T-helper 1 cell treated with Interleukin-12 subunit alpha and Interleukin-12 subunit beta and Interleukin-4 antibody, amounts not matched to agents 30 μg/mL and 1 μg/mL, for 36 hours (primary cell): ENCODE results near the gene MYO7B.
"Not testable (repeated sequence)": the region's sequence is repeated elsewhere in the genome, so short reads cannot be mapped to it uniquely, and the experiment has no call there.

ENCODE experiments used
- H3K27ac Mint-ChIP-seq: one replicate; pipeline ENCODE4 v1.8.0; 2021; ENCODE audit warnings: mild to moderate bottlenecking, mixed read lengths
- H3K27me3 Mint-ChIP-seq: one replicate; pipeline ENCODE4 v1.8.0; 2021; ENCODE audit warnings: low read depth, mixed read lengths
- H3K36me3 Mint-ChIP-seq: one replicate; pipeline ENCODE4 v1.8.0; 2021; ENCODE audit warnings: low read depth, mixed read lengths
- H3K4me1 Mint-ChIP-seq: one replicate; pipeline ENCODE4 v1.8.0; 2021; ENCODE audit warnings: low read depth, mixed read lengths
- H3K4me3 Mint-ChIP-seq: one replicate; pipeline ENCODE4 v1.8.0; 2021; ENCODE audit warnings: mild to moderate bottlenecking, moderate library complexity, mixed read lengths
- H3K9me3 Mint-ChIP-seq: one replicate; pipeline ENCODE4 v1.8.0; 2021; ENCODE audit warnings: mixed read lengths

MYO7B gene

DNA sequence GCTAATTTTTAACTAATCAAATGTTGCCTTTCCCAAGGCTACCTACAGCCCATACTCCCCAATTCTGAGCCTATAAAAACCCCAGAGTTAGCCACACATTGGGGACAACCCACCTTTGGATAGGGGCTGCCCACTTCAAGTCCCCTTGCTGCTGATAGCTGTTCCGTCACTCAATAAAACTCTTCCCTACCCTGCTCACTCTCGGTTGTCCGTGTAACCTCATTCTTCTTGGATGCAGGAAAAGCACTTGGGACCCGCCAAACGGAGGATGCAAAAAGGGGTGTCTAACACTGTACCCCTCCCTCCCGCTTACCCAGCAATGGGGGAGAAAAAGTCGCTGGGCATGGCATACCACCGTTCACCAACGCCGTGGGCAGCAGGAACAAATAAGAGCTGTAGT is 21.4 kb upstream of the MYO7B start:
- Mint-ChIP-seq H3K27me3 (no peaks in the 10 kb centered on the region), H3K36me3 (peaks cover 39% of the 10 kb centered on the region), H3K4me1 (peaks cover 24% of the 10 kb centered on the region), H3K9me3 (no peaks in the 10 kb centered on the region), H3K4me3 (no peak overlapping the region), H3K27ac (no peak overlapping the region)

DNA sequence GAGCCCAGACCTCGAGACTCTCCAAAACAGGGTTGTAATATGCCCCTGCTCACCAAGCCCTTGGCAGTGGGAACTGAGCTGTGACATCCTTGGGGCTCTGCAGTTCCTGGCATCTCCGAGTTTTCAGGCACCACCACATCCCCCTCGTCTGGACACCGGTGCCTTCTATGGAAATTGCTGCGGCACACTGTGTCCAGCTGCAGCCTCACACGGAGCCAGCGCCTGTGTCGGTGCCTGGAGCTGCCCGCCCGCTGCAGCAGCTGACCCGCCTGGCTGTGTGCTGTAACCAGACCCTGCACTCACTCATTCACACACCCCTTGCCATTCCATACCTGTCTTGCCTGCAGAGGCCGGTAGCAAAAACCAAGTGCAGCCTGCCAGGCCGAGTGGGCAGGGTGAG is 21.0 kb upstream of the MYO7B start:
- no peaks in the 10 kb centered on the region for H3K9me3 Mint-ChIP-seq
- H3K27ac Mint-ChIP-seq: no peak overlapping the region
- H3K4me3 Mint-ChIP-seq: no peak overlapping the region
- peaks cover 25% of the 10 kb centered on the region for H3K4me1 Mint-ChIP-seq
- no peaks in the 10 kb centered on the region for H3K27me3 Mint-ChIP-seq
- peaks cover 40% of the 10 kb centered on the region for H3K36me3 Mint-ChIP-seq

DNA sequence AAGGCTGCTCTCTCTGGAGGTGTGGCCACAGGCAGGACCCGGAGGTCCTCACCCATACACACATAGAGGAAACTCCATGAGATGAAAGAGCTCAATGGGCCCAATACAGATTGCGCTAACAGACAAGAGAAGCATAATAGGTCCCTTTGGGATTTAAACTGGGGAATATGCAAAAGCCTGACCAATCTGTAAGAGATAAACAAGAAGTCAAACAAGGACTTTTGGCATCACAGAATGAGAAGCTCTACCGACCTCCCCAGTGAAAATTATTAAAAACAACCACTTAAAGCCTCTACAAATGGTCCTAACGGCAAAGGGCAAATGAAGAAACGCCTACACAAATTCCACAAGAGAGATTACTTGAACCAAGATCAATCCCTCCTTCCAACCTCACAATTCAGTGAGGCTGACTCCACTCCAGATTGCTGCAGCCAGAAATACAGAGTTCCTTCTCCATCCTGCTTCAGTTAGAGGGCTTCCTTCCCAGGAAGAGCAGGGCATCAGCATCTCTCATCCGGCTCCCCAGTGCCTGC is 20.0 kb upstream of the MYO7B start:
- H3K4me3 Mint-ChIP-seq: no peak overlapping the region
- H3K27ac Mint-ChIP-seq: no peak overlapping the region
- H3K4me1 Mint-ChIP-seq: peaks cover 27% of the 10 kb centered on the region
- peaks cover 44% of the 10 kb centered on the region for H3K36me3 Mint-ChIP-seq
- no peaks in the 10 kb centered on the region for H3K27me3 Mint-ChIP-seq
- H3K9me3 Mint-ChIP-seq: no peaks in the 10 kb centered on the region

DNA sequence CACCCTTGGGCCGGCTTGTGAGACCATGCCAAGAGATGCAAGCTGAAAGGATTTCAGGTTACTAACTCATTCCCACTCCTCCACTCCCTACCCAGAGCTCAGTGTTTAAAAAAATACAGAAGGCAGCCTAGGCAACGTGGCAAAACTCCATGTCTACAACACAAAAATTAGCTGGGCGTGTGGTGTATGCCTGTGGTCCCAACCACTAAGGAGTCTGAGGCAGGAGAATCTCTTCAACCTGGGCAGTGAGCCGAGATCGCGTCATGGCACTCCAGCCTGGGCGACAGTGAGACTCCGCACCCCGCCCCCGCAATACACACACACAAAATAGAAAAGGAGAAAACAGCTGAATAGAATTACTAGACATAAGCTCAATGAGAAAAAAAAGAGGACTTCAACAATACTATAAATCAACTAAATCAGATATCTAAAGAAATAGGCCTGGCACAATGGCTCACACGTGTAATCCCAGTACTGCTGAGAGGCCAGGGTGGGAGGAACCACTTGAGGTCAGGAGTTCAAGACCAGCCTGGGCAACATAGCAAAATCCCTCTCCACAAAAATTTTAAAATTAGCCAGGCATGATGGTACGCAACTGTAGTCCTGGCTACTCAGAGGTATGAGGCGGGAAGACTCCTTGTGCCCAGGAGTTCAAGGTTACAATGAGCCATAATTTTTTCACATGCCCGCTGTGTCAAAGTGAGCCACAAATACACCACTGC is 19.3 kb upstream of the MYO7B start:
- Mint-ChIP-seq H3K27ac (no peak overlapping the region), H3K4me1 (peaks cover 27% of the 10 kb centered on the region), H3K27me3 (no peaks in the 10 kb centered on the region), H3K4me3 (no peak overlapping the region), H3K36me3 (peaks cover 43% of the 10 kb centered on the region), H3K9me3 (no peaks in the 10 kb centered on the region)

DNA sequence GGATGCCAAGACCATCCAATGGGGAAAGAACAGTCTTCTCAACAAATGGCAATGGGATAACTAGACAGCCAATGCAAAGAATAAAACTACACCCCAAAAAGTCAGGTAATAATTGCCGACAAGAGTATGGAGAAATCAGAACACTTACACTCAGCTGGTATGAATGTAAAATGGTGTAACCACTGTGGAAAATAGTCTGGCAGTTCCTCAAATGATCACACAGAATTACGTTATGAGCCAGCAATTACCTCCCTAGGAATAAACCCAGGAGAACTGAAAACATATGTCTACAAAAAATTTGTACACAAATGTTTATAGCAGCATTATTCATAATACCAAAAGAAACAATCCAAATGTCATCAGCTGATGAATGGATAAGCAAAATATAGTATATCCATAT is 18.0 kb upstream of the MYO7B start:
- no peaks in the 10 kb centered on the region for H3K9me3 Mint-ChIP-seq
- peaks cover 27% of the 10 kb centered on the region for H3K4me1 Mint-ChIP-seq
- no peaks in the 10 kb centered on the region for H3K27me3 Mint-ChIP-seq
- peaks cover 39% of the 10 kb centered on the region for H3K36me3 Mint-ChIP-seq
- no peak overlapping the region for H3K27ac Mint-ChIP-seq
- H3K4me3 Mint-ChIP-seq: no peak overlapping the region

DNA sequence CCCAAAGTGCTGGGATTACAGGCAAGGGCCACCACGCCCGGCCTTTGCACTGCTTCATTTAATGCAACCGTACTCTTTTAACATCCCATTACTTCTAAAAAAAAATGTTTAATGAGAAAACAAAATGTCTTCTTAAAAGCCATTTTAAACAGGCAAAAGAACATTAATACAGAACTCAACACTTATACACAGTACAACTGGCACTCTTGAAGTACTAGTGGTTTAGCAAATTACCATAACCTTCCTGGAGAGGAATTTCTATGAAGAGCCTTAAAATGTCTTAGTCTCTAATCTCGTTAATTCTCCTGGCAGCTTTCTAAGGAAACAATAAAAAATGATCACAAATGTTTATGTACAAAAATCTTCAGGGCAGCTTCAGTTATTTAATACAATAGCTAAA is 15.1 kb upstream of the MYO7B start:
- H3K36me3 Mint-ChIP-seq: peaks cover 40% of the 10 kb centered on the region
- H3K4me3 Mint-ChIP-seq: no peak overlapping the region
- H3K9me3 Mint-ChIP-seq: no peaks in the 10 kb centered on the region
- no peaks in the 10 kb centered on the region for H3K27me3 Mint-ChIP-seq
- peaks cover 28% of the 10 kb centered on the region for H3K4me1 Mint-ChIP-seq
- no peak overlapping the region for H3K27ac Mint-ChIP-seq

DNA sequence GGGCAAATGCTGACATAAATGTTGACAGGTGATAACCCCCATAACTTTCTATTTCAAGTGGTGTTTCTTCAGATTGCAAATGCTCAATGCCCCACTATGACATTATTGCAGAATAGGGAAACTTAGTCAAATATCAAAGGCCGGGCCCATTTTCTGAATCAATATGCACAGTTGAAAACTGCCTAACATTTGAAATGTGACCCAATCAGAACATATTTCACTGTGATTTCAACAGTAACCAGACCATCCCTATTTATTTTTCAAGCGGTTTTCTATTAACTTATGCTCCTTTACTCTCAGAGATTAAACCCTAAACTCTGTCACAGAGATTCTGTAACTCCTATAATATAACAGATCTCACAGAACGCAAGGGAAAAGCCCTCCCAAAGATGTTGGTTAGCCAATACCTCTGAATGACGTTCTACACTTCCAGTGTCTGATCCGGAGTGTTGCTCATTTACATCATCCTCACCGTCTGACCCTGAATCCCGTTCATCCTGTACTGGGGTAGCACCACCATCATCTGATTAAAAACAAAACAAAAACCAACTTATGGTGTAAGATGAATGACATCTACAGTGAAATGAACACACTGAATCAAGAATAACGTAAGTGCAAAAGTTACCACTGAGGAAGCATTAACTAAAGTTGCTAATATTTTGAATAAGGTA is 12.1 kb upstream of the MYO7B start:
- Mint-ChIP-seq H3K4me3 (no peak overlapping the region), H3K9me3 (no peaks in the 10 kb centered on the region), H3K27me3 (no peaks in the 10 kb centered on the region), H3K4me1 (peaks cover 34% of the 10 kb centered on the region), H3K36me3 (peaks cover 20% of the 10 kb centered on the region), H3K27ac (no peak overlapping the region)

DNA sequence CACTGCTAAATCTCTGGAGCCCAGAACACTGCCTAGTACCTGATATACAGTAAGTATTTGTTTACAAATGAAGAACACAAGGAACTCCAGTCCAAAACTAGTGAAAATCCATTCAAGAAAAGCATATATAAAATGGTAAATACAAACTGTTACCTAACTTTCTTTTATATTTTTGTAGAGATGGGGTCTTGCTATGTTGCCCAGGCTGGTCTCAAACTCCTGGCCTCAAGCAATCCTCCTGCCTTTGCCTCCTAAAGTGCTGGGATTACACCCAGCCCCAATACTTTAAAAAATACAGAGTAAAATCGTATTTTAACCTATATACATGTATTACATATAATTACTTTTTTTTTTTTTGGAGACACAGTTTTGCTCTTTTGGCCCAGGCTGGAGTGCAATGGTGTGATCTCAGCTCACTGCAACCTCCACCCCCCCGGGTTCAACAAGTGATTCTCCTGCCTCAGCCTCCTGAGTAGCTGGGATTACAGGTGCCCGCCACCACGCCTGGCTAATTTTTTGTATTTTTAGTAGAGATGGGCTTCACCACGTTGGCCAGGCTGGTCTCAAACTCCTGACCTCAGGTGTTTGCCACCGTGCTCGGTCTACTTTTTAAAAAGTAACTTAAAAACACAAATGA is 11.2 kb upstream of the MYO7B start:
- H3K36me3 Mint-ChIP-seq: peaks cover 20% of the 10 kb centered on the region
- not testable (repeated sequence) for H3K4me3 Mint-ChIP-seq, H3K27ac Mint-ChIP-seq

DNA sequence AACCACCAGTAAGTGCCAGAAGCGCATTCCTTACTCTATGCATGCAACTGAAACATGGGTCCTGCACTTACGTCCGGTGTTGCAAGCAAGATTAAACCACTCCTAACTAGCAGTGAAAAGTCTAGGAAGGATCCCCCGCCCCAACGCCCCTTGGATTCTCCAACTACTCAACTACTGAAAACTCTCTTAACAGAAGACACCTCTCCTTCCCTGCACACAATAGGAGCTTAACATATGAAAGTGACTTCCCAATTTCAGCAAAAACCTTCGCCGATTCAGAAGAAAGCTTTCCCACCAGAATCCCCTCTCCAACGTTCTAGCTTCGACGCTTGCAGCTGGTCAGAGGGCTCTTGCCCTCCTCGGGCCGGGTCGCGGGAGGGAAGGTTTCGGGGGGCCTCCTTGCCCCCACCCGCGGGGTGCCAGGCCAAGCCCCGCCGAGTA is 9.8 kb upstream of the MYO7B start:
- peaks cover 12% of the 10 kb centered on the region for H3K27me3 Mint-ChIP-seq
- H3K9me3 Mint-ChIP-seq: no peaks in the 10 kb centered on the region
- peak overlapping the region; percentile 91 for H3K4me3 Mint-ChIP-seq
- H3K27ac Mint-ChIP-seq: peak overlapping the region; percentile 96
- peaks cover 28% of the 10 kb centered on the region for H3K4me1 Mint-ChIP-seq
- H3K36me3 Mint-ChIP-seq: peaks cover 12% of the 10 kb centered on the region

More for the DNA sequence above, 11.2 kb upstream of the MYO7B start:
- H3K27me3 Mint-ChIP-seq, H3K9me3 Mint-ChIP-seq: not testable (repeated sequence)
- H3K4me1 Mint-ChIP-seq: peaks cover 34% of the 10 kb centered on the region

DNA sequence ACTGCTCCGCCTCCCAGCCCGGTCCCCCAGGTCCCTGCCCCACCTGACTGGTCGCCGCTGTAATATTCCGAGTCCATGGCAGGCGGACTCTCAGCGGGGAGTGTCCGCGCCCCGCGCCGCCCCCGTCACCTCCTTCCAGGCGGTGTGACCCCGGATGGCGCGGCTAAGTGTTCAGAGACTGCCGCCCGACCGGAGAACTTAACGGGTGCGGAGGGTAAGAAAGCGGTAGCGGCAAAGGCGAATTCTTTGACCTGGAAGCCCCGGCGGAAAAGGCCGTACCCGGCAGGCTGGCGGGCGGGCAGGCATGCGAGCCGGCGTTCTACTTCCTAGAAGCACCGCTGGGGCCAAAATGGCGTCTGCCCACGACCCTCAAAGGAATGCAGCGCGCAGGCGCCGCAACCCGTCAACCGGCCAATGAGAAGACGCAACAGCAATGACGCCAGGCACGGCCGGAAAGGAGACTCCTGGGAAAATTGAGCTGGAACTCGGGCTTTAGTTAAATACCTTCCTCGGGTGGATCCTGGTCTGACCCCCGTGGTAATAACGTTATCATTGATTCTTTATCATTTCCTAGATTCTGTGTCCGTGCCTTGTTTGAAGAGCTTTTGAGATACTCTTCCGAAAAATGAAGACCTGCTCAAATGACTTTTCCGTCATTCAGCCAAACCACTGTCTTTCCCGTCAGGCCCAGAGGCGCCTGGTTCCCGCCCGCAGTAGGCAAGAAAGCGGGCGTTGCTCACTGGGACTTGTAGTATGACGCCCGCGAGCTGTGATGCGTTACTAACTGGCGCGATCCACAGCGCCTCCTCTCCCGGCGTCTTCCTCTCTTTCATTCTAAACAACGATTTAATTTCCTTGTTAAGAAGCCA is 9.1 kb upstream of the MYO7B start, which contains the start of gene IWS1:
TSS of gene IWS1 (minus strand) at position 358 of the 869 bp plus-strand sequence. CDS start at position 77, 281 bp downstream.
- peaks cover 14% of the 10 kb centered on the region for H3K27me3 Mint-ChIP-seq
- H3K4me3 Mint-ChIP-seq: peak within 1 kb of the TSS; percentile 91
- H3K27ac Mint-ChIP-seq: peak within 1 kb of the TSS; percentile 96
- H3K4me1 Mint-ChIP-seq: peaks cover 28% of the 10 kb centered on the region
- H3K9me3 Mint-ChIP-seq: no peaks in the 10 kb centered on the region
- H3K36me3 Mint-ChIP-seq: peaks cover 12% of the 10 kb centered on the region

DNA sequence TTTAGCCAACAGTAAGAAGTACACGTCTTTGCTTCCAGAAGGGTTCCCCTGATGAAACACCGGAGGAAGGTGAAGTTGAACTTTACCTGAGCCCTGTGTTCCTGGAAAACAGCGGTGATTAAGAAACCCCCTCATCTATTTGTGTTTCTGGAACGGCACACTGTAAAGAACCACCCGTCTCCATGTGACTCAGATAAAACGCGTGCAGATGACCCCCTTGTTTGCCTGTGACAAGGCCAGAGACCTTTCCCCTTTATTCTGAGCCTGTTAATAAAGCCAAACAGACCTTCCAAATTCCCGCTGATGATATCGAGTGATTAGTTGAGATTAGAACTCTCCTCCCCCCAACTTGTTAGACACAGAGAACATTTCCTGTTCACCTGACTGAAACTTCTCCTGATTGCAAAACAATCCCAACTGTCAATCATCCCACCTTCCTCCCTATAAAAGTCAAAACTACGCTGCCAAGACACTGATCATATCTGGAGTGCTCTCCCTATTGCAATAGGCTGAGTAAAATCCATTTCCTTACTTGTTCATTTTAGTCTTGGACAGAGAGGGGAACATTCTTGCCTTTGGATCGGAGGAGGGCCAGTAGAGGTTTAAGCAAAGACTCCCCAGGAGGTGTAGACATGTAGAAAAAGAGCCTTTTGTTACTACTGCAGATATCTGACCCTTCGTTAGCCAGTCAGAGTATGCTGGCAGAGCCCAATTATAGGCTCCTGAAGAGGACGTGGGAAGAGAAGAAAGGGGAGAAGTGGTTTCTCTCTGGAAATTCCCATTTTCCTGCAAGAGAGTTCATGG is 8.3 kb upstream of the MYO7B start:
- Mint-ChIP-seq H3K4me3 (peak overlapping the region; percentile 91), H3K36me3 (peaks cover 10% of the 10 kb centered on the region), H3K27me3 (peaks cover 14% of the 10 kb centered on the region), H3K4me1 (peaks cover 25% of the 10 kb centered on the region), H3K9me3 (no peaks in the 10 kb centered on the region), H3K27ac (peak overlapping the region; percentile 96)

DNA sequence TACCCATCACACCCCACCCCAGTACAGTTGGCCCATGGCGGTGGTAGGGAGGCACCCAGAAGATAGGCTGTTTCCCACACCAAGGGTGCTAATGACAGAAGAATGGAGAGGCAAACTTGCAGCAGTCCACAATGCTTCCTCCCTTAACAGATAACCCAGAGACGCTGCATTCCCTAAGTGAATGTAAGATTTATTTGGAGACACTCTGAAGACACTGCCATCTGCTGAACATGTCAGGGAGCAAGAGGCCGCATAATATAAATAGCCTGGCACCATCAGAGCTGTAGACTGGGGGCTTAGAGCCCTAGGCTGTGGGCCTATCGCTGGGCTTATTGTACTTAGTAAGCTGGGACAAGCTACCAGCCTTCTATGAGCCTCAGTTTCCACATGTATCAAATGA is 7.0 kb upstream of the MYO7B start:
- peak overlapping the region; percentile 34 for H3K27ac Mint-ChIP-seq
- peaks cover 21% of the 10 kb centered on the region for H3K27me3 Mint-ChIP-seq
- H3K9me3 Mint-ChIP-seq: no peaks in the 10 kb centered on the region
- peaks cover 19% of the 10 kb centered on the region for H3K4me1 Mint-ChIP-seq
- H3K36me3 Mint-ChIP-seq: peaks cover 3% of the 10 kb centered on the region
- no peak overlapping the region for H3K4me3 Mint-ChIP-seq

DNA sequence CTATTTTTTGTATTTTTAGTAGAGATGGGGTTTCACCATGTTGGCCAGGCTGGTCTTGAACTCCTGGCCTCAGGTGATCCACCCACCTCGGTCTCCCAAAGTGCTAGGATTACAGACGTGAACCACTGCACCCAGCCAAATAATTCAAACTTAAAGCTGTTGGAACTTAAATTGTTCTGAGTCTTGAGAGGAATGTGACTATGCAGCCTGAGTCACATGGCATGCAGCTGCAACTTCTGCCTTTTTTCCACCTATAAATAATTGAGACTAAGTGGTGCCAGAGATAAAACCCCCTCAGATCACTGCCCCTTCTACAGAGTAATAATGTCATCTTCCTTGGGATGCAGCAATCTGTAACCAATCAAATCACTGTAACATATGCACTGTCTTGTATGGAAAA is 6.1 kb upstream of the MYO7B start:
- not testable (repeated sequence) for H3K4me3 Mint-ChIP-seq, H3K27ac Mint-ChIP-seq, H3K36me3 Mint-ChIP-seq, H3K9me3 Mint-ChIP-seq
- Mint-ChIP-seq H3K4me1 (peaks cover 14% of the 10 kb centered on the region), H3K27me3 (peaks cover 29% of the 10 kb centered on the region)
